COLO668 (cell line): ENCODE results near the gene ZNF222.

Experiments
- DNase-seq: peaks from one replicate; lab custom pipeline; 2025; ENCODE audit not compliant: unreplicated experiment; lab: John Stamatoyannopoulos, UW

Gene ZNF222

DNA sequence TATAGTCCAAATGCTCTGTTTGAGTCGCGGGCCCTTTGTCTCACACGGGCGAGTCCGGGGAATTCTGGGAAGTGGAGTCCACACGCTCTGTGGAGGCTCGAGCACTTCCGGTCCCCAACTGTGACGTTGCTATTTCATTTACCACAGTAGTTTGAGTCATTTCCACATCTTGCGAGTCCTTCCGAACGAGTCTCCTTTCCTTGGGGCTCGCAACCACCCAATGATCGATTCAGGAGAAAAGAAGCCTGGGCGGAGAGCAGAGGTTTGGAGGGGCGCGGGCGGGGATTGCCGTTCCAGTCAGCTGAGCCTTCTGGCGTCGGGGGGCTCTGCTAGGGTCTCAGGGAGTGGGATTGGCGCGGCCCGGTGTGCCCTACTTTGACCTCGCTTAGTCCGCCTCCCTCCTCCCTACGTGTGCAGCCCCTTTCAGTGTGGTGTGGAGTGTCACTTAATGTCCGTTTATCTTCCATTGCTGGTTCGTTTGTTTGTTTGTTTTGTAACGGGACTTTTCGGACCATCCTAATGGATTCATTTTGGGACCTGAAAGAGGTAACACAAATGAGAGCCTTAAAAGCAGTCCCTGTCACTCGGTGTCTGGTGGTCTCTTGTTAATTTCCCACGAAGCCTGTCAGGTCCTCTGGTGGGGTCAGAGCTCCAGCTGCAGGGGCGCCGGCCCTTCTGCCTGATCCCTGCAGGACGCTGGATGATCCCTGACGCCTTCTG, at the start of gene ZNF222:
Gene ZNF222 (plus strand): TSS at position 163 of the 720 bp plus-strand sequence. CDS start 58 bp downstream, at position 221.
- peak; percentile 71 for DNase-seq

DNA sequence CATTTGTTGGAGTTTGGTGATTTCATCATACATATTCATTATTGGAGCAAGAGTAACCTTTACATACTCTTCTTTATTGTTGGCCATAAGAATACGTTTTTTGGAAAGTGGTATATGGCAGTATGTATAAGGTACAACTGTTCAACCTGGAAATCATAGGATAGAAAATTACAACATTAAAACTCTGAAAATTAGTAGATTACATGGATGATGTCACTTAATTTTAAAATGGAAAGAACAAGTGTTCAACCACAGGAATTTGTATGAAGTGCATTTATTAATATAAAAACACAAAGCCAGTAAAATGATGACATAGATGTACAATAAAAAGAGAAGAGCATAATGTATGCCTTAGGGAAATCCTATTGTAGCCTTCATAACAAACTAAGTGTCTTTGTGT, 48.4 kb upstream of the ZNF222 start:
- DNase-seq = no peak

DNA sequence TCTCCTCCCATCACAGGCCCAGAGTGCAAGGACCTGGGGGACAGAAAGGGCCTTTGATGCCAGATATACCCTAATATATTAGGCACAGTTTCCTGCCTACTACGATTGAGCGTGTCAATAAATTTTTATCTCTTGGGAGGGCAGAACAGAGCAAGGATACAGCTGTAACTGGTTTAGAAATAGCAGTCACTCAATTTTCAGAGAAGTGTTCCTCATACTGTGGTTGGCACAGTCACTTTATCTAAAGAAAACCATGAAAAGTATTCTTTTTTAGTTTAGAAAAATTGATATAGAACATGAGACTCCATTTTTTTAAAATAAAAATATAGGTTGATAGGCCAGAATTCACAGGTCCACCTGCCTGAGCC, 41.7 kb upstream of the ZNF222 start:
- no peak for DNase-seq

DNA sequence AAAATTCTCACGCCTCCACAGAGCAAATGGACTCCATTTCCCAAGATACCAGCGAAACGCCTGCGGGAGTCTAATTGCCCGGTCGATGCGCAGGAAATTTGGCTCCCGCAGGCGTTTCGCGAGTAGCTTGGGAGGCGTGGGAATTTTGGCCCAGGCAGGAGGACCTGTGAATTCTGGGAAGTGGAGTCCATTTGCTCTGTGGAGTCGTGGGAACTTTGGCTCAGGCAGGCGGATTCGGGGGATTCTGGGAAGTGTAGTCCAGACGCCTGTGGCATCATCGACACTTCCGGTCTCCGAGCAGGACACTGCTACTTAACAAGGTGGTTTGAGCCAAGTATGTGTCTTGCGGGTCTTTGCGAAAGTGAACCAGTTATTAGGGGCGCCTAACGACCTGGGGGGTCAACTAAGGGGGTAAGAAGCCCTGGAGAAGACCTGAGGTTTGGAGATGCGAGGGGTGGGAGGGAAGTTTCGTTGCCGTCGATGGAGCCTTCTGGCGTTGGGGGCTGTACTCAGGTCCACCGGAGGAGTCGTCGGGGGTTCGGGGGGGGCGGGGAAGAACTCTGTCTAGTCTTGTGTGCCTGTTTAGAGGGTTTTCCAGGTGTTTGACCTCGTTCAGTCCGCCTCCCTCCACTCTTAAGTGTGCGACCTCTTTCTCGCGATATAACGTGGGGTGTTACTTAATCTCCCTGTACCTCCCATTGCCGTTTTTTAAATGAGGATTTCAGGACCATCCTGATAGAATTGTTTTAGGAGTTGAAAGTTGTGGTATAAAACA, 41.1 kb upstream of the ZNF222 start, which contains the start of gene ZNF155:
Gene ZNF155 (plus strand): TSS at position 277 of the 775 bp plus-strand sequence. CDS start 4,356 bp downstream, outside the sequence.
- peak; percentile 91 for DNase-seq

DNA sequence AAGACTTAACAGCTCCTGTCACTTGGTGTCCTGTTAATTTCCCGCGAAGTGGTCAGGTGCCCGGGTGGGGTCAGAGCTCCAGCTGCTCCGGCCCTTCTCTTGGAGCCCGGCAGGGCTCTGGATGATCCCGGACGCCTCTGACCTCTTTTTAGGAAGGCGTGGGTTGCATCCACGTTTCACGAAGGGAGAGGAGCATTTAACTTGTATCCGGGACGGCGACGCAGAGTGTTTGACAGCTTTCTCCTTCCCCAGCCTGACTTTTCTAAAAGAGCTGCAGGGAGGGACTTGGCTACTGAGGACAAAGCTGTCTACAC, 40.5 kb upstream of the ZNF222 start:
- DNase-seq = peak; percentile 35

DNA sequence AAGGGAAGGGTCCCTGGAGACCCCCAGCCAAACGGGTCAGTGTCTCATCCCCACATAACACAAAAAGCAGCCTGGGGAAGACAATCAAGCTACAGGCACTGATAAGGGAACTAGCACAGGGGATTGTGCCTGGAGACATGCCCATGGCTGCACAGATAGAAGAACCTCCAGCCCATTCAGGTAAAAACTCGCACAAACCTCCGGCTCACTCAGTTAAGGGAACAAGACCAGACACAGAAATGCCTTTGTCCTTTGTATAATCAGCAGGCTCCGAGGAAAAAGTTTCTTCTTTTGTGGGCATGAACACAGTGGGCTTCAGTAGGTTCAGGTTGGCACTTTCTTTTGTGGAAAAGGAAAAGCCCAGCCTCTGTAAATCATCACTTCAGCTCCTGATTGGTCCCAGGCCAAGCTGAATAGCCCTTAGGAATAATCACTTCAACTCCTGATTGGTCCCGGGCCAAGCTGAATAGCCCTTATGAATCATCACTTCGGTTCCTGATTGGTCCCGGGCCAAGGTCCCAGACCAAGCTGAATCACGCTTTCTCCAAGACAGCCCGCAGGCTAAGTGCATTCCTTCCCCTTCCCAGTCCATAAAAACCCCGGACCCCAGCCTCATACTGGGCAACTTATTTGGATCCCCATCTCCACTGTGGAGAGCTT, 27.4 kb upstream of the ZNF222 start:
- no peak for DNase-seq

DNA sequence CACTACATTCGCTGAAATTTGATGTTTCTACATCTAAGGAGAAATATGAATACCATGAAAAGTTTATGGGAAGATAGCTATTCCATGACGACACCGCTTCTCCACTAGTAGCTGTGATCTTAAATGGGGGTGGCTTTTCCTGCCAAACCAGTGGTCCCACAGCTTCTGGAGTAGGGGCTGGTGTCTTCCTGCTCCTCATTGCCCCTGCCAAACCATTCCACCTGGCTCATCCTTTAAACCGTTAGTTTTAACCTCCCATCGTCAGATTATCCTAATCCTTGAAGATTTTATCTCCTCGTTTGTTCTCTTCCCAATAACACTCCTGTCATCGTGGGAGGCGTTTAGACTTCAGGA, 23.0 kb upstream of the ZNF222 start:
- no peak for DNase-seq

DNA sequence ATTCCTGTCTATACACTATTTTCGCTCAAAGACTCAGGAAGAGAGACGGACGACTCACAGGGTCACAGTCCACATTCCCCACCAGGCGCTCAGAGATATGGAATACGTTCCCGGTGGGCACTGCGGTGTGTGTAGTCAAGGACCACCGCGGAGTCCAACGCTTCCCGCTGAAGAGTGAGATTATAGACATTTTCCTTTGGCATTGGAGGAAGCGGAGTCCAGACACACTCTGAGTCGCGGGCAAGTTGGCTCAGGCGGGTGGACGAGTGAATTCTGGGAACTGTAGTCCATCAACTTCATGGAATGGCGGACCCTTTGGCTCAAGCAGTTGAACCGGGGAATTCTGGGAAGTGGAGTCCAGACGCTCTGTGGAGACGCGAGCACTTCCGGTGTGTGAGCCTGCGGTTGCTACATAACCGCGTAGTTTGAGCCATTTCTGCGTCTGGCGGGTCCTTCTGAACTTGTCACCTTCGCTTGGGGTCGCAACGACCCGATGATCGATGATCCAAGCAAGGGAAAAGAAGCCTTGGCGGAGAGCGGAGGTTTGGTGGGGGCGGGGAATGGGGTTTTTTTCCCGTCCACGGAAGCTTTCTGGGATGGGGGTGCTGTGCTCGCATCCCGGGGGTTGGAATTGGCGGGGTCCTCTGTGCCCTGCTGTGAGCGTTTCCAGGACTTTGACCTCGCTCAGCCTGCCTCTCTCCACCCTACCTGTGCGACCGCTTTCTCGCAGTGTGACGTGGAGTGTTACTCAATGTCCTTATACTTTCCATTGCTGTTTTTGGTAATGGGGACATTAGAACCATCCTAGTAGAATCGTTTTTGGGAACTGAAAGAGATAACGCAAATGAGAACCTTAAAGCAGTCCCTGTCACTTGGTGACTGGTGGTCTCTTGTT, 22.4 kb upstream of the ZNF222 start, which contains the start of gene ZNF230:
Gene ZNF230 (plus strand): TSS at position 392 of the 895 bp plus-strand sequence. CDS start 4,122 bp downstream, outside the sequence.
- DNase-seq = peak; percentile 90

DNA sequence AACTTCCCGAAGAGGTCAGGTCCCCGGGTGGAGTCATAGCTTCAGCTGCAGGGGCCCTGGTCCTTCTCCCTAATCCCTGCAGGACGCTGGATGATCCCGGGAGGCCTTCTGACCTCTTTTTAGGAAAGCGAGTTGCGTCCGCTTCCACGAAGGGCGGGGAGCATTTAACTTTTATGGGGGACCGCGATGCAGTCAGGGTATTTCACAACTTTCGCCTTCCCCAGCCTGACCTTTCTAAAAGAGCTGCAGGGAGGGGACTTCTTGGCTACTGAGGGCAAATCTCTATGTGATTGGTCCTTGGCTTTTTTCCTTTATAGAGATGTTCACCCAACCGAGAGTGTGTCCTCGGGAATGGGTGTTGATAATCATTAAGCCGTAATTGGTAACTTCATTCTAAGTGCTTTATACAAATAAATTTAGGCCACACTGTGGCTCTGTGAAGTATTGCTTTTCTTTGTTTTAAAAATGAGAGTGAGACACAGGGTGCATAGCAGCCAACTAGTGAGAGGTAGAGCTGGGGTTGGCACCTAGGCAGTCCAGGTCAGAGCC, 21.6 kb upstream of the ZNF222 start:
- DNase-seq = no peak

DNA sequence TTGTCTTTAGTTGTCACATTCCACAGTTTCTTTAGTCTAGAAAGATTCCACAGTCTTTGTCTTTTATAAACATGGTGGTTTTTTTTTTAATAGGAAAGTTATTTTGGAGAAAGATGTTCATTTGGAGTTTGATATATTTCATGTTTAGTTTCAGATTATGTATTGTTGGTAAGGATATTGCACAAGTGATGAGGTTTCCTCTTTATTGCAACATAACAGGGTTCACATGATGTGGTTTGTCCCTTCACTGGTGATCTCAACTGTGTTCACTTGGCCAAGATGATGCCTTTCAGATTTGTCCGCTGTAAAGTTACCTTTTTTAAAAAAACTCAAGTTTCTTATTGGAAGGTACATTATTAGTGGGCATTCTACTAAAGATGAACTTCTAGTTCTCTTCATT, 19.2 kb upstream of the ZNF222 start:
- DNase-seq = no peak

DNA sequence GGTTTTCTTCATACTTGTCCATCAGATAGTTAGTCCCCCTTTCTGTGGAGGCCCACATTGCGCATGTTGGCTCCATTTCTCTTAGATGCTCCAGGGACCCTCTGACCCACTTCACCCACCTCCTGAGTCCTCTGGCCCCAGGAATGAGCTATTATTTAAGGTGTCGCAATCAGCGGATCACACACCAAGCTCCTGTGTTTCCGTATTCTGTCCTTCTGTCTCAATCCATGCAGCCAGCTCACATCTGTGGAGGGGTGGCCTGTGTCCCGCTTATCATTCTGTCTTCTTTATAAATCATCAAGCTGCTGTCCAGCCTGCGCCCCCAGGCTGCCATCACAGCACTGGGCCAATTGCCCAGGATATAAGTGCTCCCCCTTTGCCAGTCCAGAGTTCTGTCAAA, 17.7 kb upstream of the ZNF222 start:
- DNase-seq = no peak

DNA sequence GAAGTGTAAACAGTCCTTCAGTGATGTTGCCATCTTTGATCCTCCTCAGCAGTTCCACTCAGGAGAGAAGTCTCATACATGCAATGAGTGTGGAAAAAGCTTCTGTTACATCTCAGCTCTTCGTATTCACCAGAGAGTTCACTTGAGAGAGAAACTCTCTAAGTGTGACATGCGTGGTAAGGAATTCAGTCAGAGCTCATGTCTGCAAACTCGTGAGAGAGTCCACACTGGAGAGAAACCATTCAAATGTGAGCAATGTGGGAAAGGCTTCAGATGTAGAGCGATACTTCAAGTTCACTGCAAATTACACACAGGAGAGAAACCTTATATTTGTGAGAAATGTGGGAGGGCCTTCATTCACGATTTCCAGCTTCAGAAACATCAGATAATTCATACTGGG, 14.7 kb upstream of the ZNF222 start:
- DNase-seq = no peak

DNA sequence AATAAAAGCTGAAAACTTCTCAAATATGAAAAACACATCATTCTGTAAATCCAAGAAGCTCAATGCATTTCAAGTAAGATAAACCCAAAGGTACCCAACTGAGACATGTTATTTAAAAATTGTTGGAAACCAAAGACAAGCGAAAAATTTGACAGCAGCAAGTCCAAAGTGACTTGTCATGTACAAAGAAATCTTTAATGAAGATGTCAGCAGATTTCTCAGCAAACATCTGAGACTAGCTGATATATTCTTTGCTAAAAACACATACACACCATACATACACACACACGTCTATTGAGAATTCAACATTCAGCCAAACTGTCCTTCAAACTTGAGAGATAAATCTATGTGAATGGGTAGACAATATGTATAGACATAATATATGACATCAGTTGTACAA, 5.7 kb upstream of the ZNF222 start:
- DNase-seq = no peak

DNA sequence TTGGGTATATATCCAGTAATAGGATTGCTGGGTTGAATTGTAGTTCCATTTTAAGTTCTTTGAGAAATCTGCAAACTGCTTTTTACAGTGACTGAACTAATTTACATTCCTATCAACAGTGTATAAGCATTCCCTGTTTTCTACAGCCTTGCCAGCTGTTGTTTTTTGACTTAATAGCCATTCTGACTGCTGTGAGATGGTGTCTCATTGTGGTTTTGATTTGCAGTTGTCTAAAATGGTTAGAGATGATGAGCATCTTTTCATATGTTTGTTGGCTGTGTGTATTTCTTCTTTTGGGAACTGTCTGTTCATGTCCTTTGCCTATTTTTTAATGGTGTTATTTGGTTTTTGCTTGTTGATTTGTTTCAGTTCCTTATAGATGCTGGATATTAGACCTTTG, 4.0 kb upstream of the ZNF222 start:
- no peak for DNase-seq

DNA sequence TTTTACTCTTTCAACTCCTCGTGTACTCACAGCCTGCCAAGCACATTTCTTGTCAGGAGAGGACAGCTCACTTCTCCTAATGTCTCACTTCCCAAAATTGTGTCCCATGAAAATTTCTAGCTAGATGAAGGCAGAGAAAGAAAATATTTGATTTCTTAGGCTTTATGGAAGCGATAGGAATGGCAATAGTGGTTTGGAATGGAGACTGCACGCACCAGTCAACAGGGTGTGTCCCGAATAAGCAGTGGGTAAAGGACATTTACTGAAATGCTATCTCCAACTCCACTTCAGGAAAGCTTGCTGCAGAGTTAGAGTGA, 321 bp upstream of the ZNF222 start:
- no peak for DNase-seq

DNA sequence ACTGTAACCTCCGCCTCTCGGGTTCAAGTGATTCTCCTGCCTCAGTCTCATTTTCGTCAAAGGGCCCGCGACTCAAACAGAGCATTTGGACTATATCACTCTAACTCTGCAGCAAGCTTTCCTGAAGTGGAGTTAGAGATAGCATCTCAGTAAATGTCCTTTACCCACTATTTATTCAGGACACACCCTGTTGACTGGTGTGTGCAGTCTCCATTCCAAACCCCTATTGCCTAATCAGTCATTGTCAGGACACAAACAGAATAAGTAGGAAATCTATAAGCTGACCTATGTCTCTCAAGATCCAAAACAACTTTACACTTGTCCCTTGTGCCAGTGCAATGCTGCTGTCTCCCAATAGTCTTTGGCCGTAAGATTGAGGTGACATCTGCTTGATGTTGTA, 1.4 kb downstream of the ZNF222 start:
- no peak for DNase-seq

DNA sequence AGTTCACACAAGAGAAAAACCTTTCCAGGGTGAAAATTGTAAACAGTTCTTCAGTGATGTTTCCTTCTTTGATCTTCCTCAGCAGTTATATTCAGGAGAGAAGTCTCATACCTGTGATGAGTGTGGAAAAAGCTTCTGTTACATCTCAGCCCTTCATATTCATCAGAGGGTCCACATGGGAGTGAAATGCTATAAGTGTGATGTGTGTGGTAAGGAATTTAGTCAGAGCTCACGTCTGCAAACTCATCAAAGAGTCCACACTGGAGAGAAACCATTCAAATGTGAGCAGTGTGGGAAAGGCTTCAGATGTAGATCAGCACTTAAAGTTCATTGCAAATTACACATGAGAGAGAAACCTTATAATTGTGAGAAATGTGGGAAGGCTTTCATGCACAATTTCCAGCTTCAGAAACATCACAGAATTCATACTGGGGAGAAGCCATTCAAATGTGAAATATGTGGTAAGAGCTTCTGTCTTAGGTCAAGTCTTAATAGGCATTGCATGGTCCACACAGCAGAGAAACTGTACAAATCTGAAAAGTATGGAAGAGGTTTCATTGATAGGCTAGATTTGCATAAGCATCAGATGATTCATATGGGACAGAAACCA, 6.9 kb downstream of the ZNF222 start:
- no peak for DNase-seq

DNA sequence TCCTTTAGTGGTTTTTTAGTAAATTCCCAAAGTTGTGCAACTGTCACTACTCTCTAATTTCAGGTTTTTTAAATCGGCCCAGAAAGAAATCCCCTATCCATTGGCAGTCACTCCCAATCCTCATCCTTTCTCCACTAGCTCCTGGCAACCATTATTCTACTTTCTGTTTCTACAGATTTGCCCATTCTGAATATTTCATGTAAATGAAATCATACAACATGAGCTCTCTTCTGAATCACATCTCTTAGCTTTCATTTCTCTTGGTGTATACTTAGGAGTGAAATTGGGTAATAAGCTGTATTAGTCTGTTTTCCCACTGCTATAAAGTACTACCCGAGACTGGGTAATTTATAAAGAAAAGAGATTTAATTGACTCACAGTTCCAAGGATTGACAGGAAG, 17.0 kb downstream of the ZNF222 start:
- no peak for DNase-seq

DNA sequence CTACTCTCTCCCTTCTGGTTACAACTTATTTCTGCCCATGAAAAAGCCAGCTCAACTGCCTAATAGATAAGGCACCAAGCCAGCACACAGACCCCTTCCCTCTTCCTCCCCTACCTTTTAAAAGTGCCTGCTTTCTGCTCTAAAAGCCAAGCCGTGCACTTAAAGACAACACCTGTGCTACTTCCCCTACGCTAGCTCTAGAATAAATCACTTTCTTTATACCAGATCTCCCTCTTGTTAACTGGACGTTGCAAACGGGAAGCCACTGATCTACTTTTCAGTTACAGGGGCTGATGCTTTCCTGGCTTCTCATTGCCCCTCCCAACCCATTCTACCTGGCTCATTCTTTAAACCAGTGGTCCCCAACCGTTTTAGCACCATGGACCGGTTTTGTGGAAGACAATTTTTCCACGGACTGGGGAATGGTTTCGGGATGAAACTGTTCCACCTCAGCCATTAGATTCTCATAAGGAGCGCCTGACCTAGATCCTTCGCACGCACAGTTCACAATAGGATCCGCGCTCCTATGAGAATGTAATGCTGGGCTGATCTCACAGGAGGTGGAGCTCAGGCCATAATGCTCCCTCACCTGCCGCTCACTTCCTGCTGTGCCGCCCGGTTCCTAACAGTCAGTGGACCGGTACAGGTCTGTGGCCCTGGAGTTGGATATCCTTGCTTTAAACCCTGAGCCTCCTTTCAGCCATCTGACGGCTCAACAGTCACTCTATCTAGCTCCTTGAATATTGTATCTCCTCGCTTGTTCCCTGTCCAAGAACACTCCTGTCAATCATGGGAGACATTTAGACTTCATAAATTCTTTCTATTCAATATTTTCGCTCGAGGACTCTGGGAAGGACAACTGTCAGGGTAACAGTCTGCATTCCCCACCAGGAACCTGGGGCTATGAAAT, 25.8 kb downstream of the ZNF222 start:
- peak; percentile 74 for DNase-seq
